ENCODE data around the gene FABP3. TPM values are rescaled to one million over a fixed set of nuclear protein-coding genes. Genes with fewer than 3 reads are reported as not detected.
A peak's percentile ranks its signal among the peaks of the same experiment; 100 is the strongest.

Gene FABP3
- total and polyA plus RNA-seq, 2 of the 13 experiments (the other 11 are each of a cell fraction or from before 2014, with no cell fraction given) = 0.21 to 0.24 TPM

DNA sequence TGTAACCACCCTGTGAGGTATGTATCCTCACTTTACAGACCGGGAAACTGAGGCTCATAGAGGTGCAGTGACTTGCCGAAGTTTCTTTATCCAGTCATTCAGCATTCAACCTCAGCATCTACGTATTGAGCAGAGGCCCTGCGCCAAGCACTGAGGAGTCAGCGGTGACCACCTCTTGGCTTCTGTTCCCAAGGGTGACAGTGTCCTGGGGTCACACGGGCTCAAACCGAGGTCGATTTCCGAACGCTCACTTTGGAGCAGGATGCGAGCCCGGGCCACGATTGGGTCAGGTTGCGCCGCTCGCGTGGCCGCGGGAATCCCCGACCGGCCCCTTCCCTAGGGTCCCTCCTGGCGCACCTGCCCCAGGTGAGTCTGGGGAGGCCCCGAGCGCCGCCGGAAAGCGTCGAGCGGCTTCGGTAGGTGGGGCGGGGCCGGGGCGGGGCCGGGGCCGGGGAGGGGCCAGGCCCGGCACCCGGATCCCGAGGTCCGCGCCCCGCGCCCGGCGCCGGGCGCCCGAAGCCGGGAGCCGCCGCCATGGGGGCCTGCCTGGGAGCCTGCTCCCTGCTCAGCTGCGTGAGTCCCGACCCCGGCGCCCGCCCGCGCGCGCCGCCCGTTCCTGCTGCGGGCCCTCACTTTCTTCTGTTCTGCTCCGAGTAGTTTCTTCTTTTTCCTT, 40.0 kb upstream of the FABP3 start, which contains the start of gene SERINC2 (continued):
- TF ChIP-seq, protein P1, sequence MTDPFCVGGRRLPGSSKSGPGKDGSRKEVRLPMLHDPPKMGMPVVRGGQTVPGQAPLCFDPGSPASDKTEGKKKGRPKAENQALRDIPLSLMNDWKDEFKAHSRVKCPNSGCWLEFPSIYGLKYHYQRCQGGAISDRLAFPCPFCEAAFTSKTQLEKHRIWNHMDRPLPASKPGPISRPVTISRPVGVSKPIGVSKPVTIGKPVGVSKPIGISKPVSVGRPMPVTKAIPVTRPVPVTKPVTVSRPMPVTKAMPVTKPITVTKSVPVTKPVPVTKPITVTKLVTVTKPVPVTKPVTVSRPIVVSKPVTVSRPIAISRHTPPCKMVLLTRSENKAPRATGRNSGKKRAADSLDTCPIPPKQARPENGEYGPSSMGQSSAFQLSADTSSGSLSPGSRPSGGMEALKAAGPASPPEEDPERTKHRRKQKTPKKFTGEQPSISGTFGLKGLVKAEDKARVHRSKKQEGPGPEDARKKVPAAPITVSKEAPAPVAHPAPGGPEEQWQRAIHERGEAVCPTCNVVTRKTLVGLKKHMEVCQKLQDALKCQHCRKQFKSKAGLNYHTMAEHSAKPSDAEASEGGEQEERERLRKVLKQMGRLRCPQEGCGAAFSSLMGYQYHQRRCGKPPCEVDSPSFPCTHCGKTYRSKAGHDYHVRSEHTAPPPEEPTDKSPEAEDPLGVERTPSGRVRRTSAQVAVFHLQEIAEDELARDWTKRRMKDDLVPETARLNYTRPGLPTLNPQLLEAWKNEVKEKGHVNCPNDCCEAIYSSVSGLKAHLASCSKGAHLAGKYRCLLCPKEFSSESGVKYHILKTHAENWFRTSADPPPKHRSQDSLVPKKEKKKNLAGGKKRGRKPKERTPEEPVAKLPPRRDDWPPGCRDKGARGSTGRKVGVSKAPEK (CRISPR knock-in tag; IDR thresholded peaks at IDR 0.05; ENCODE audit: borderline replicate concordance) = no peak
- TF ChIP-seq, protein P2, sequence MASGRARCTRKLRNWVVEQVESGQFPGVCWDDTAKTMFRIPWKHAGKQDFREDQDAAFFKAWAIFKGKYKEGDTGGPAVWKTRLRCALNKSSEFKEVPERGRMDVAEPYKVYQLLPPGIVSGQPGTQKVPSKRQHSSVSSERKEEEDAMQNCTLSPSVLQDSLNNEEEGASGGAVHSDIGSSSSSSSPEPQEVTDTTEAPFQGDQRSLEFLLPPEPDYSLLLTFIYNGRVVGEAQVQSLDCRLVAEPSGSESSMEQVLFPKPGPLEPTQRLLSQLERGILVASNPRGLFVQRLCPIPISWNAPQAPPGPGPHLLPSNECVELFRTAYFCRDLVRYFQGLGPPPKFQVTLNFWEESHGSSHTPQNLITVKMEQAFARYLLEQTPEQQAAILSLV (CRISPR knock-in tag; IDR thresholded peaks at IDR 0.05; ENCODE audit: borderline replicate concordance) = peak; percentile 27; the same call in 1 of the 2 replicates
- TF ChIP-seq MIXL1 (CRISPR knock-in tag; IDR thresholded peaks at IDR 0.05) (no peak), SMC3 (IDR thresholded peaks at IDR 0.05; ENCODE audit: low read length) (no peak), CEBPB (IDR thresholded peaks at IDR 0.05; ENCODE audit: borderline replicate concordance, low read depth, low read length) (no peak), PHF21A (CRISPR knock-in tag; IDR thresholded peaks at IDR 0.05) (no peak), ZNF616 (CRISPR knock-in tag; IDR thresholded peaks at IDR 0.05; ENCODE audit: low read depth) (no peak), ZNF496 (CRISPR knock-in tag; IDR thresholded peaks at IDR 0.05; ENCODE audit: insufficient replicate concordance) (no peak), TBP (CRISPR knock-in tag; IDR thresholded peaks at IDR 0.05) (no peak), ZMYM4 (CRISPR knock-in tag; IDR thresholded peaks at IDR 0.05) (no peak), BRCA1 (CRISPR knock-in tag; IDR thresholded peaks at IDR 0.05) (no peak), ZXDC (CRISPR knock-in tag; IDR thresholded peaks at IDR 0.05) (no peak), SNAI1 (CRISPR knock-in tag; IDR thresholded peaks at IDR 0.05; ENCODE audit: borderline replicate concordance) (no peak), ZNF143 (CRISPR knock-in tag; IDR thresholded peaks at IDR 0.05) (no peak), GTF3A (CRISPR knock-in tag; conservative IDR thresholded peaks at IDR 0.05) (0 out of 2 replicates have a peak, but pooled peaks have one; percentile 2), HOXA3 (CRISPR knock-in tag; IDR thresholded peaks at IDR 0.05) (no peak)
- TF ChIP-seq, protein P3, sequence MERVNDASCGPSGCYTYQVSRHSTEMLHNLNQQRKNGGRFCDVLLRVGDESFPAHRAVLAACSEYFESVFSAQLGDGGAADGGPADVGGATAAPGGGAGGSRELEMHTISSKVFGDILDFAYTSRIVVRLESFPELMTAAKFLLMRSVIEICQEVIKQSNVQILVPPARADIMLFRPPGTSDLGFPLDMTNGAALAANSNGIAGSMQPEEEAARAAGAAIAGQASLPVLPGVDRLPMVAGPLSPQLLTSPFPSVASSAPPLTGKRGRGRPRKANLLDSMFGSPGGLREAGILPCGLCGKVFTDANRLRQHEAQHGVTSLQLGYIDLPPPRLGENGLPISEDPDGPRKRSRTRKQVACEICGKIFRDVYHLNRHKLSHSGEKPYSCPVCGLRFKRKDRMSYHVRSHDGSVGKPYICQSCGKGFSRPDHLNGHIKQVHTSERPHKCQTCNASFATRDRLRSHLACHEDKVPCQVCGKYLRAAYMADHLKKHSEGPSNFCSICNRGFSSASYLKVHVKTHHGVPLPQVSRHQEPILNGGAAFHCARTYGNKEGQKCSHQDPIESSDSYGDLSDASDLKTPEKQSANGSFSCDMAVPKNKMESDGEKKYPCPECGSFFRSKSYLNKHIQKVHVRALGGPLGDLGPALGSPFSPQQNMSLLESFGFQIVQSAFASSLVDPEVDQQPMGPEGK (CRISPR knock-in tag; IDR thresholded peaks at IDR 0.05) = no peak
- TF ChIP-seq, protein P4, sequence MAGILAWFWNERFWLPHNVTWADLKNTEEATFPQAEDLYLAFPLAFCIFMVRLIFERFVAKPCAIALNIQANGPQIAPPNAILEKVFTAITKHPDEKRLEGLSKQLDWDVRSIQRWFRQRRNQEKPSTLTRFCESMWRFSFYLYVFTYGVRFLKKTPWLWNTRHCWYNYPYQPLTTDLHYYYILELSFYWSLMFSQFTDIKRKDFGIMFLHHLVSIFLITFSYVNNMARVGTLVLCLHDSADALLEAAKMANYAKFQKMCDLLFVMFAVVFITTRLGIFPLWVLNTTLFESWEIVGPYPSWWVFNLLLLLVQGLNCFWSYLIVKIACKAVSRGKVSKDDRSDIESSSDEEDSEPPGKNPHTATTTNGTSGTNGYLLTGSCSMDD (CRISPR knock-in tag; IDR thresholded peaks at IDR 0.05) = no peak
